A673 (cell line): Measurements from ENCODE around the gene C10orf143. TPM values are rescaled to one million over a fixed set of nuclear protein-coding genes. Genes with fewer than 3 reads are reported as not detected.

Experiments
- BruUV-seq: library from RNA; stranded (reverse); fragments of 400-500 nt; replicated peaks from 2 replicates; lab custom pipeline; 2021; lab: Mats Ljungman, UMichigan
- CTCF ChIA-PET: fragments of 300-600 bp; sonication (Branson Sonifier 250); formaldehyde crosslinking; loops from one replicate; lab custom pipeline; 2022; ENCODE audit warnings: antibody characterized with exemption; lab: Charles Lee
- POLR2A ChIA-PET: fragments of 300-600 bp; sonication (Branson Sonifier 250); formaldehyde crosslinking; loops from one replicate; lab custom pipeline; 2022; ENCODE audit warnings: antibody characterized with exemption; ENCODE audit not compliant: low non-redundant PET; lab: Charles Lee
- DNase-seq: peaks from one replicate; pipeline ENCODE4 v3.0.0-alpha.2; 2015; ENCODE audit warnings: low spot score
- H3K27ac ChIP-seq: fragments of 200-600 bp; sonication (generic); 2 replicates; pipeline ENCODE4 v1.5.1; 2016; ENCODE audit warnings: mixed run types, low read depth, mild to moderate bottlenecking, mixed read lengths, antibody characterized with exemption, low read length; ENCODE audit not compliant: poor library complexity, severe bottlenecking
- H3K27me3 ChIP-seq: fragments of 200-600 bp; sonication (generic); replicated peaks from 2 replicates; pipeline ENCODE4 v1.6.1; 2017; ENCODE audit warnings: mixed run types, low read depth, mild to moderate bottlenecking, mixed read lengths, antibody characterized with exemption, low read length; ENCODE audit not compliant: insufficient read depth, poor library complexity
- H3K36me3 ChIP-seq: fragments of 200-600 bp; sonication (generic); 2 replicates; pipeline ENCODE4 v1.6.1; 2016; ENCODE audit warnings: mixed run types, mild to moderate bottlenecking, mixed read lengths, antibody characterized with exemption, low read length; ENCODE audit not compliant: insufficient read depth, poor library complexity, severe bottlenecking
- H3K4me1 ChIP-seq: fragments of 200-600 bp; sonication (generic); 2 replicates; pipeline ENCODE4 v1.6.1; 2017; ENCODE audit warnings: mixed run types, mild to moderate bottlenecking, mixed read lengths, antibody characterized with exemption, low read length; ENCODE audit not compliant: insufficient read depth, poor library complexity, severe bottlenecking
- H3K4me3 ChIP-seq: fragments of 200-600 bp; sonication (generic); 2 replicates; pipeline ENCODE4 v1.5.1; 2016; ENCODE audit warnings: low read depth, mixed run types, mild to moderate bottlenecking, mixed read lengths, low read length; ENCODE audit not compliant: poor library complexity, severe bottlenecking
- H3K9me3 ChIP-seq: fragments of 200-600 bp; sonication (generic); 2 replicates; pipeline ENCODE4 v1.6.1; 2016; ENCODE audit warnings: mixed run types, low read depth, mild to moderate bottlenecking, mixed read lengths, antibody characterized with exemption, low read length; ENCODE audit not compliant: poor library complexity, severe bottlenecking
- EZH2 ChIP-seq: fragments of 200-600 bp; sonication (generic); IDR thresholded peaks from 2 replicates; pipeline ENCODE4 v1.6.1; 2017; ENCODE audit warnings: borderline replicate concordance, low read depth, mild to moderate bottlenecking, mixed read lengths, antibody characterized with exemption, low read length; ENCODE audit not compliant: poor library complexity, severe bottlenecking
- intact Hi-C: fragments of 100-400 bp; cut with micrococcal nuclease; formaldehyde crosslinking; loops from one replicate; pipeline ENCODE4 v1.10.0; 2022; ENCODE audit not compliant: unreplicated experiment
- total RNA-seq: library from RNA; stranded (reverse); gene quantifications from 2 replicates; pipeline ENCODE4 v1.2.3, GENCODE V29; 2021
- TF ChIP-seq, protein P1 (sequence below): fragments of 300-800, 200-600 bp; sonication (generic); conservative IDR thresholded peaks from 2 replicates; pipeline ENCODE4 v1.5.1; 2017; ENCODE audit warnings: low read depth, mild to moderate bottlenecking, antibody characterized with exemption, low read length, moderate library complexity, mixed read lengths

C10orf143 gene
- total RNA-seq, 1 experiment from 2014 or later: 1.8 TPM

DNA sequence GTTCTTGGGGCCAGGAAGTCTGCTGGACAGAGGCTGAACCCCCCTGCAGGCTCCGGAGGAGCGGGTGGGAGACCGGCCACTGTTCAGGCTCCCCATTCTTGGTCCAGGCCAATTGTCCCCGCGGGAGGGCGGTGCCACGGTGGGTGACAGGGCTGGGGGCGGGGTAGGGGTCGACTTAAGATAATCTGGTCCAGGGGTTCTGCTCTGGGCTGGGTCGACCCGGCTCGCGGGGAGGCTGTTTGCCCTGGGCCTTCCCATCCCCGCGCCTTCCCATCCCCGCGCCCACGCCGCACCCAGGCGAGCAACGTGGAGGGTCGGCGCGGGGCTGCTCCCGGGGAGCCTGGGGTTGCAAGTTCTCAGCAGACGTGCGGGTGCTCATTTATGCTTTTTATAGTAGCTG lies 18.3 kb upstream of the C10orf143 start:
- Histone ChIP-seq H3K36me3 (no peaks in the 10 kb centered on the region), H3K4me1 (peaks cover 11% of the 10 kb centered on the region), H3K27ac (no peak overlapping the region), H3K9me3 (no peaks in the 10 kb centered on the region), H3K4me3 (no peak overlapping the region), H3K27me3 (no peaks in the 10 kb centered on the region)
- POLR2A ChIA-PET: no interaction called here
- BruUV-seq: no TSS peak
- no peak for DNase-seq
- TF ChIP-seq, protein P1, sequence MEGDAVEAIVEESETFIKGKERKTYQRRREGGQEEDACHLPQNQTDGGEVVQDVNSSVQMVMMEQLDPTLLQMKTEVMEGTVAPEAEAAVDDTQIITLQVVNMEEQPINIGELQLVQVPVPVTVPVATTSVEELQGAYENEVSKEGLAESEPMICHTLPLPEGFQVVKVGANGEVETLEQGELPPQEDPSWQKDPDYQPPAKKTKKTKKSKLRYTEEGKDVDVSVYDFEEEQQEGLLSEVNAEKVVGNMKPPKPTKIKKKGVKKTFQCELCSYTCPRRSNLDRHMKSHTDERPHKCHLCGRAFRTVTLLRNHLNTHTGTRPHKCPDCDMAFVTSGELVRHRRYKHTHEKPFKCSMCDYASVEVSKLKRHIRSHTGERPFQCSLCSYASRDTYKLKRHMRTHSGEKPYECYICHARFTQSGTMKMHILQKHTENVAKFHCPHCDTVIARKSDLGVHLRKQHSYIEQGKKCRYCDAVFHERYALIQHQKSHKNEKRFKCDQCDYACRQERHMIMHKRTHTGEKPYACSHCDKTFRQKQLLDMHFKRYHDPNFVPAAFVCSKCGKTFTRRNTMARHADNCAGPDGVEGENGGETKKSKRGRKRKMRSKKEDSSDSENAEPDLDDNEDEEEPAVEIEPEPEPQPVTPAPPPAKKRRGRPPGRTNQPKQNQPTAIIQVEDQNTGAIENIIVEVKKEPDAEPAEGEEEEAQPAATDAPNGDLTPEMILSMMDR: no peak
- TF ChIP-seq EZH2: no peak
- CTCF ChIA-PET: no interaction called here
- intact Hi-C loops: loop anchor here (10.0 kb wide), 1 partner anchor 154 kb away; no protein-coding TSS in a partner anchor

DNA sequence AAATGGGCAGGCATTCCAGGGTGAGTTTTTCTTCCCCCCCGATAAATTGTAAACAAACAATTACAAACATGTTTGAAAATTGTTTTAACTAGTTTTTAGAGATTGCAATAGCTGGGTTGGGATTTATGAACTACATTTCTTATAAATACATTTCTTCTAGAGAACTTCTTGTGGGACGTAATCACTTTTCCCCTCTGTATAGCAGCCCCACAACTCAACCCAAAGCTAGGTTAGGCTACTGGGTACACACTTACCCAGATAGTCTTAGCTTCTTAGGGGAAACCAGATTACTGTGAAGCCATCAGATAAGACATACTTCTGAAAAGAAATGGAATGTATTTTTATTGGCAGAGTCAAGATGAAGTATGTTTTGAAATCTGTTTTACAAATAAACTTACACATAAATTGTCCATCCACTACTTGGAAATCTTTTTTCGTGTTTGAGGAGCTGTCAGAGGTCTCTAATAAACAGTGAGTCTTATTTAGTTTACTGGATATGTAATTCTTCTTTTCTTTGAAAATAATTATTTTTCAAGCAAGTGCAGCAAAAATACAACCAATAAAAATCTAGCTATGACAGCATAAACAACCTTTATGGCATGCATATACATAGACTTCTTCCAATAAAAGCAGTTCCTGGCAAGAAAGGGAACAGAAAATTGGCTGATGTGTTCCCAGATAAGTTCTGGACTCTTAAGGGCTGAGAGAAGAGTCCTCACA lies 17.6 kb upstream of the C10orf143 start:
- BruUV-seq: no TSS peak
- Histone ChIP-seq H3K27ac (no peak overlapping the region), H3K27me3 (no peaks in the 10 kb centered on the region), H3K9me3 (no peaks in the 10 kb centered on the region), H3K4me3 (no peak overlapping the region), H3K36me3 (no peaks in the 10 kb centered on the region), H3K4me1 (peaks cover 11% of the 10 kb centered on the region)
- ChIA-PET CTCF (no interaction called here), POLR2A (no interaction called here)
- no peak for DNase-seq
- intact Hi-C loops: loop anchor here (10.0 kb wide), 1 partner anchor 153 kb away; no protein-coding TSS in a partner anchor
- no peak for TF ChIP-seq EZH2
- TF ChIP-seq, protein P1: no peak; the same call in 1 of the 2 replicates

DNA sequence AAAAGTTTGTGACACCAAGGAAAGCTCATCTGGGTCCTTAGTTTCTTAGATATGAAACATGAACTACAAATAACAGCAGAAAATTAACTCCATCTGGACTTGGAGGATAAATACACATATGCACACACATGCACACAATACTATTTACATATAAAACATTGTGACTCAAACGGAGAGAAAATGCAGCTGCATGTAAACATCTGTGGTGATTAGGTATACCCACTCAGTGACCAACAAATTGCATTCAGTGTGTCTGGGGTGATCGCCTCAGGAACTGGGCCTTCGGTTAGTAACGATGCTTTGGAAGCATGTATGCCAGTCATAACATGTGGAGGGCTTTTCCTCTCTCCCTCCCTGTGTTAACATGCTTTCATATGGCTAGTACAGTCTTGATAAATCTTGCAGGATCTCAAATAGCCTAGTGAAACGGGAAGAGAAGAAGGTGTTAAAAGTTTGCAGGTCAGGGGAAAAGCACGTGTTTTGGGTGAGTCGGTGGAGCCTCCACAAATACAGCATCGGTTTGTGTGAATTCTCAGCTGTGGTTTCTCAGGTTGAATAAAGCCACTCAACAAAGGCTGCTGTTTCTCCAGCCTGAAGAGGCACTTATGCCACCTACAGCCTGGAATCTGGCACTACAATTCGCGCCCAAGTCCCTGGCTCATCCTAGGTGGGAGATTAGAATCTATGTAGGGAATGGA lies 16.9 kb upstream of the C10orf143 start:
- POLR2A ChIA-PET: no interaction called here
- BruUV-seq: no TSS peak
- peaks cover 11% of the 10 kb centered on the region for H3K4me1 ChIP-seq
- no peaks in the 10 kb centered on the region for H3K36me3 ChIP-seq
- H3K27me3 ChIP-seq: no peaks in the 10 kb centered on the region
- TF ChIP-seq, protein P1: peak; percentile 88
- TF ChIP-seq EZH2: no peak
- CTCF ChIA-PET: no interaction called here
- H3K4me3 ChIP-seq: no peak overlapping the region
- intact Hi-C loops: loop anchor here (10.0 kb wide), 1 partner anchor 153 kb away; no protein-coding TSS in a partner anchor
- no peaks in the 10 kb centered on the region for H3K9me3 ChIP-seq
- peak; percentile 81 for DNase-seq
- no peak overlapping the region for H3K27ac ChIP-seq
